GM21528 (cell line): ENCODE results near the gene ZNF536.
"Not testable (repeated sequence)": the region's sequence is repeated elsewhere in the genome, so short reads cannot be mapped to it uniquely, and the experiment has no call there.

Experiments
- ATAC-seq: cut with Tn5 transposase; IDR thresholded peaks from one replicate; pipeline ENCODE4 v1.9.1; 2021; ENCODE audit warnings: mild to moderate bottlenecking, moderate library complexity; ENCODE audit not compliant: unreplicated experiment, low FRiP score

The ZNF536 gene

GRCh38 chr19:30407068-30407709 lies 35.0 kb downstream of the ZNF536 start:
- ATAC-seq = no peak

GRCh38 chr19:30408734-30409301 lies 36.6 kb downstream of the ZNF536 start:
- ATAC-seq = no peak

GRCh38 chr19:30411714-30412113 lies 39.5 kb downstream of the ZNF536 start:
- no peak for ATAC-seq

GRCh38 chr19:30416375-30416774 lies 44.2 kb downstream of the ZNF536 start:
- no peak for ATAC-seq

- ATAC-seq = not testable (repeated sequence)
Observed at GRCh38 chr19:30417166-30417565, 45.0 kb downstream of the ZNF536 start.

GRCh38 chr19:30419568-30420180 lies 47.5 kb downstream of the ZNF536 start:
- ATAC-seq = no peak

- ATAC-seq = no peak
Observed at GRCh38 chr19:30420316-30420715, 48.1 kb downstream of the ZNF536 start.

GRCh38 chr19:30420881-30421280 lies 48.7 kb downstream of the ZNF536 start:
- no peak for ATAC-seq

GRCh38 chr19:30421571-30421970 lies 49.4 kb downstream of the ZNF536 start:
- ATAC-seq = no peak

- ATAC-seq = no peak
Observed at GRCh38 chr19:30423481-30423880, 51.3 kb downstream of the ZNF536 start.

GRCh38 chr19:30425885-30426838 lies 54.0 kb downstream of the ZNF536 start:
- ATAC-seq = no peak

GRCh38 chr19:30426864-30427263 lies 54.7 kb downstream of the ZNF536 start:
- ATAC-seq = no peak

GRCh38 chr19:30428092-30428680 lies 56.0 kb downstream of the ZNF536 start:
- ATAC-seq = no peak

GRCh38 chr19:30428844-30429243 lies 56.7 kb downstream of the ZNF536 start:
- no peak for ATAC-seq

GRCh38 chr19:30430206-30430734 lies 58.1 kb downstream of the ZNF536 start:
- ATAC-seq = no peak

GRCh38 chr19:30431591-30431990 lies 59.4 kb downstream of the ZNF536 start:
- no peak for ATAC-seq

GRCh38 chr19:30434797-30435594 lies 62.8 kb downstream of the ZNF536 start:
- no peak for ATAC-seq

GRCh38 chr19:30437869-30438268 lies 65.7 kb downstream of the ZNF536 start:
- no peak for ATAC-seq

GRCh38 chr19:30439310-30439709 lies 67.1 kb downstream of the ZNF536 start:
- no peak for ATAC-seq

GRCh38 chr19:30441011-30441410 lies 68.8 kb downstream of the ZNF536 start:
- no peak for ATAC-seq
